ENCODE data around the gene LKAAEAR1. TPM values are rescaled to one million over a fixed set of nuclear protein-coding genes. Genes with fewer than 3 reads are reported as not detected.
A peak's percentile ranks its signal among the peaks of the same experiment; 100 is the strongest.

The LKAAEAR1 gene
- total and polyA plus RNA-seq, 2 of the 13 experiments (the other 11 are each of a cell fraction or from before 2014, with no cell fraction given): not detected

GRCh38 chr20:64064145-64064698 is 20.0 kb downstream of the LKAAEAR1 start (continued):
- TF ChIP-seq CEBPZ (IDR thresholded peaks at IDR 0.05; ENCODE audit: low read length) (no peak), ZNF281 (CRISPR knock-in tag; IDR thresholded peaks at IDR 0.05; ENCODE audit: borderline replicate concordance) (no peak), ZNF274 (CRISPR knock-in tag; IDR thresholded peaks at IDR 0.05) (no peak), BRD4 (CRISPR knock-in tag; IDR thresholded peaks at IDR 0.05) (no peak; the same call in 1 of the 2 replicates), NFIB (CRISPR knock-in tag; IDR thresholded peaks at IDR 0.05; ENCODE audit: borderline replicate concordance) (no peak), ZNF34 (CRISPR knock-in tag; IDR thresholded peaks at IDR 0.05; ENCODE audit: borderline replicate concordance) (no peak), SP2 (CRISPR knock-in tag; IDR thresholded peaks at IDR 0.05) (peak; percentile 14; the same call in 1 of the 2 replicates), PRDM10 (CRISPR knock-in tag; IDR thresholded peaks at IDR 0.05; ENCODE audit: low read depth) (no peak), NFATC3 (CRISPR knock-in tag; IDR thresholded peaks at IDR 0.05) (no peak), ZSCAN25 (CRISPR knock-in tag; IDR thresholded peaks at IDR 0.05) (no peak), ZNF18 (CRISPR knock-in tag; IDR thresholded peaks at IDR 0.05; ENCODE audit: insufficient replicate concordance) (no peak), SATB2 (CRISPR knock-in tag; IDR thresholded peaks at IDR 0.05) (no peak), ZFP91 (CRISPR knock-in tag; IDR thresholded peaks at IDR 0.05; ENCODE audit: borderline replicate concordance) (no peak; the same call in 1 of the 2 replicates)

All from HepG2 (cell line).